Stomach (tissue), 9 donors: ENCODE results near the gene BPI. TPM values are rescaled to one million over a fixed set of nuclear protein-coding genes. Genes with fewer than 3 reads are reported as not detected.
A peak's percentile ranks its signal among the peaks of the same experiment; 100 is the strongest.

ENCODE experiments used
- DNase-seq, 2 donors: peaks; one replicate each; pipeline versions ENCODE4 v3.0.0 to v3.0.0-alpha.2; 2013 to 2019
- H3K27ac ChIP-seq, 5 donors: fragments of 200-600 bp in 4 of 5; sonication (generic) in 4 of 5; one replicate each; pipeline ENCODE4 v1.5.1; 2013 to 2019; ENCODE audit warnings: mild to moderate bottlenecking in 1 of 5, moderate library complexity in 1 of 5
- H3K27me3 ChIP-seq, 3 donors: fragments of 200-600 bp; sonication (generic); one replicate each; pipeline ENCODE4 v1.5.1; 2017 to 2019; ENCODE audit warnings: mixed run types in 1 of 3
- H3K36me3 ChIP-seq, 4 donors: fragments of 200-600 bp; sonication (generic); 1 replicate in 3 of 4; 2 replicates in 1 of 4; pipeline ENCODE4 v1.5.1; 2016 to 2019
- H3K4me1 ChIP-seq, 4 donors: fragments of 200-600 bp; sonication (generic); one replicate each; pipeline ENCODE4 v1.5.1; 2016 to 2019
- H3K4me3 ChIP-seq, 4 donors: fragments of 200-600 bp; sonication (generic) in 3 of 4; one replicate each; pipeline ENCODE4 v1.5.1; 2016 to 2019; ENCODE audit warnings: mild to moderate bottlenecking in 1 of 4
- H3K9me3 ChIP-seq, 4 donors: fragments of 200-600 bp; sonication (generic); one replicate each; pipeline ENCODE4 v1.5.1; 2016 to 2019
- CTCF ChIP-seq, 7 experiments: fragments of 450-650 bp in 4 of 7; fragments of 200-600 bp in 3 of 7; sonication (generic) in 3 of 7; IDR thresholded peaks; one replicate each; pipeline ENCODE4 v1.5.1; 2016 to 2019; ENCODE audit warnings: antibody characterized with exemption in 7 of 7, control low read depth in 2 of 7, mild to moderate bottlenecking in 1 of 7
- EP300 ChIP-seq: sonication (generic); formaldehyde crosslinking; IDR thresholded peaks from one replicate; pipeline ENCODE4 v1.6.1; 2017; ENCODE audit warnings: antibody characterized with exemption
- POLR2A ChIP-seq, 4 donors: fragments of 450-650 bp; IDR thresholded peaks; one replicate each; pipeline ENCODE4 v1.6.1; 2016; ENCODE audit warnings: antibody characterized with exemption in 4 of 4, control low read depth in 2 of 4, mild to moderate bottlenecking in 1 of 4, moderate library complexity in 1 of 4
- POLR2AphosphoS5 ChIP-seq, 3 donors: sonication (generic); formaldehyde crosslinking; IDR thresholded peaks; one replicate each; pipeline ENCODE4 v1.6.1; 2016; ENCODE audit warnings: antibody characterized with exemption in 3 of 3
- WGBS, 5 donors: extraction: QIAGEN DNeasy Blood & Tissue Kit in 3 of 5; methylation state at CpG; one replicate each; pipeline versions ENCODE4 v1.1.5 to v1.1.7; 2013 to 2018; 5-methylcytosine and 5-hydroxymethylcytosine counted together
- intact Hi-C: fragments of 100-400 bp; cut with DNase I; formaldehyde crosslinking; loops from one replicate; pipeline ENCODE4 v1.15.1; 2023; ENCODE audit warnings: low total_unique reads
- polyA plus RNA-seq, 3 donors: library from polyadenylated mRNA; stranded (reverse); fragments of 200-250 nt; gene quantifications; one replicate each; pipeline ENCODE4 v1.2.3, GENCODE V29; 2013
- total RNA-seq, 5 donors: library from RNA; depleted of rRNA; stranded (reverse); fragments of >200 nt; gene quantifications; one replicate each; pipeline versions ENCODE4 v1.1.0 to v1.2.3, GENCODE V29; 2014 to 2016
- donor health status: healthy with polysubstance abuse.
- donor health status: Bipolar disorder and iron deficiency.
- donor health status: healthy.

BPI gene
- total and polyA plus RNA-seq, 8 donors: 0.13 to 4.8 (median 0.86) TPM; not detected in 4

- Histone ChIP-seq H3K27ac (peak overlapping the region in 3 of 5 donors; percentile 6 to 72 (median 62)), H3K4me3 (no peak overlapping the region), H3K4me1 (peaks cover 0 to 24% (median 10%) of the 10 kb centered on the region in 4 donors), H3K9me3 (no peaks in the 10 kb centered on the region), H3K36me3 (no peaks in the 10 kb centered on the region), H3K27me3 (peaks cover 0 to 12% (median 0%) of the 10 kb centered on the region in 3 donors)
- no peak for DNase-seq
- intact Hi-C loops: no loop called here
- no peak for TF ChIP-seq EP300
- TF ChIP-seq CTCF (IDR thresholded peaks at IDR 0.05): no peak
- TF ChIP-seq POLR2A (IDR thresholded peaks at IDR 0.05): no peak
- TF ChIP-seq POLR2AphosphoS5 (IDR thresholded peaks at IDR 0.05): no peak
- 76 to 91% (median 84%) methylated on average over 2 of the region's 2 CpGs for WGBS, 5 donors
These were observed 31.6 kb upstream of the BPI start for GRCh38 chr20:38272398-38272797.

- H3K4me1 ChIP-seq: peaks cover 0 to 24% (median 10%) of the 10 kb centered on the region in 4 donors
- TF ChIP-seq CTCF (IDR thresholded peaks at IDR 0.05): no peak
- TF ChIP-seq POLR2AphosphoS5 (IDR thresholded peaks at IDR 0.05): peak in 1 of 3 donors; percentile 4
- WGBS, 5 donors: 53 to 61% (median 54%) methylated on average over 2 of the region's 2 CpGs
- H3K4me3 ChIP-seq: no peak overlapping the region
- H3K36me3 ChIP-seq: no peaks in the 10 kb centered on the region
- intact Hi-C loops: no loop called here
- H3K27me3 ChIP-seq: peaks cover 0 to 12% (median 0%) of the 10 kb centered on the region in 3 donors
- H3K9me3 ChIP-seq: no peaks in the 10 kb centered on the region
- peak overlapping the region in 3 of 5 donors; percentile 6 to 72 (median 62) for H3K27ac ChIP-seq
- DNase-seq: peak in 1 of 2 donors; percentile 27
These were observed 31.0 kb upstream of the BPI start for GRCh38 chr20:38272961-38273360.

- no peaks in the 10 kb centered on the region for H3K27me3 ChIP-seq
- peak overlapping the region in 1 of 5 donors; percentile 5 for H3K27ac ChIP-seq
- TF ChIP-seq CTCF (IDR thresholded peaks at IDR 0.05) (no peak), POLR2A (IDR thresholded peaks at IDR 0.05) (no peak), EP300 (no peak), POLR2AphosphoS5 (IDR thresholded peaks at IDR 0.05) (no peak)
- DNase-seq: no peak
- no peaks in the 10 kb centered on the region for H3K36me3 ChIP-seq
- H3K4me3 ChIP-seq: no peak overlapping the region
- 75 to 87% (median 83%) methylated on average over 12 of the region's 12 CpGs for WGBS, 5 donors
- no peaks in the 10 kb centered on the region for H3K9me3 ChIP-seq
- intact Hi-C loops: no loop called here
- H3K4me1 ChIP-seq: peaks cover 0 to 27% (median 8%) of the 10 kb centered on the region in 4 donors
These were observed 28.0 kb upstream of the BPI start for GRCh38 chr20:38275815-38276550.

GRCh38 chr20:38277285-38277684 lies 26.7 kb upstream of the BPI start:
- Histone ChIP-seq H3K9me3 (no peaks in the 10 kb centered on the region), H3K36me3 (no peaks in the 10 kb centered on the region), H3K4me3 (no peak overlapping the region), H3K27ac (no peak overlapping the region), H3K4me1 (peaks cover 0 to 22% (median 2%) of the 10 kb centered on the region in 4 donors), H3K27me3 (no peaks in the 10 kb centered on the region)
- WGBS, 5 donors: 83 to 91% (median 88%) methylated on average over 5 of the region's 5 CpGs
- TF ChIP-seq CTCF (IDR thresholded peaks at IDR 0.05) (no peak), POLR2AphosphoS5 (IDR thresholded peaks at IDR 0.05) (no peak), EP300 (no peak), POLR2A (IDR thresholded peaks at IDR 0.05) (no peak)
- intact Hi-C loops: no loop called here
- no peak for DNase-seq
